Esophagus muscularis mucosa (tissue), 3 donors: ENCODE results near the gene PDGFC.

Experiments used
- POLR2A ChIP-seq: fragments of 450-650 bp; IDR thresholded peaks from one replicate; pipeline ENCODE4 v1.6.1; 2017; ENCODE audit warnings: antibody characterized with exemption, moderate library complexity, mild to moderate bottlenecking, low read depth
- POLR2AphosphoS5 ChIP-seq, 2 donors: sonication (generic); formaldehyde crosslinking; IDR thresholded peaks; one replicate each; pipeline ENCODE4 v1.6.1; 2017; ENCODE audit warnings: antibody characterized with exemption in 2 of 2
- TF ChIP-seq, protein P1 (sequence below), 3 experiments: fragments of 200-600 bp in 2 of 3; fragments of 450-650 bp in 1 of 3; sonication (generic) in 2 of 3; IDR thresholded peaks; one replicate each; pipeline ENCODE4 v1.5.1; 2017 to 2019; ENCODE audit warnings: antibody characterized with exemption in 3 of 3, mild to moderate bottlenecking in 2 of 3, moderate library complexity in 1 of 3

- TF ChIP-seq POLR2AphosphoS5 (IDR thresholded peaks at IDR 0.05) (no peak), POLR2A (no peak)
- TF ChIP-seq, protein P1, sequence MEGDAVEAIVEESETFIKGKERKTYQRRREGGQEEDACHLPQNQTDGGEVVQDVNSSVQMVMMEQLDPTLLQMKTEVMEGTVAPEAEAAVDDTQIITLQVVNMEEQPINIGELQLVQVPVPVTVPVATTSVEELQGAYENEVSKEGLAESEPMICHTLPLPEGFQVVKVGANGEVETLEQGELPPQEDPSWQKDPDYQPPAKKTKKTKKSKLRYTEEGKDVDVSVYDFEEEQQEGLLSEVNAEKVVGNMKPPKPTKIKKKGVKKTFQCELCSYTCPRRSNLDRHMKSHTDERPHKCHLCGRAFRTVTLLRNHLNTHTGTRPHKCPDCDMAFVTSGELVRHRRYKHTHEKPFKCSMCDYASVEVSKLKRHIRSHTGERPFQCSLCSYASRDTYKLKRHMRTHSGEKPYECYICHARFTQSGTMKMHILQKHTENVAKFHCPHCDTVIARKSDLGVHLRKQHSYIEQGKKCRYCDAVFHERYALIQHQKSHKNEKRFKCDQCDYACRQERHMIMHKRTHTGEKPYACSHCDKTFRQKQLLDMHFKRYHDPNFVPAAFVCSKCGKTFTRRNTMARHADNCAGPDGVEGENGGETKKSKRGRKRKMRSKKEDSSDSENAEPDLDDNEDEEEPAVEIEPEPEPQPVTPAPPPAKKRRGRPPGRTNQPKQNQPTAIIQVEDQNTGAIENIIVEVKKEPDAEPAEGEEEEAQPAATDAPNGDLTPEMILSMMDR (IDR thresholded peaks at IDR 0.05): no peak
Observed at GRCh38 chr4:156775813-156776212, 195.8 kb downstream of the PDGFC start.
